ENCODE results near the gene ARHGAP22.
A peak's percentile ranks its signal among the peaks of the same experiment; 100 is the strongest.

Gene ARHGAP22

DNA sequence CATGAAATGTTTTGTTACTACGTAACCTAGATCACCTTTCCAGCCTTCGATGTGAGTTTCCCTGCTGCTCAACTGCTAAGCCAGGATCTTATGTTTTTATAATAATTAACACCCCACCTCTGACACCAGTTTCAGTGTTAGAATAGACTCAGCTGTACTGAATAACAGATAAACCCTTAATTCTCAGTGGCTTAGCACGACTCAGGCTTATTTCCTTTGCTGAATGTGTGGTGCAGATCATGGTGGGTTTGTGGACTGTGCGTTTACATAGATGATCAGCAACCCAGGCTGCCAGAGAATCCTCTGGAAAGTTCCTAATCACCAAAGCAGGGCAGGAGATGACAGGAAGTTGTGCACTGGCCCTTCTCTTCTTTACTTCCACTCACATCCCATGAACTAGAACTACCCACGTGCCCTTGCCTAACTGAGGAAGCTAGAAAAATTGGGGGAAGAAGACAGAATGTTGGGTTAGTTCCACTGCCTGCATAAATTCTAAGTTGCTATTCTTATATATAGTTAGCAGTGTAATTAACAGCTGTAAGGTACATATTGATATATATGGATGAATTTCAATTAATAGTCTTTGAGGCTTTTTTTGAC lies 186.6 kb downstream of the ARHGAP22 start:
- DNase-seq (ENCODE audit: low read depth) = no peak

DNA sequence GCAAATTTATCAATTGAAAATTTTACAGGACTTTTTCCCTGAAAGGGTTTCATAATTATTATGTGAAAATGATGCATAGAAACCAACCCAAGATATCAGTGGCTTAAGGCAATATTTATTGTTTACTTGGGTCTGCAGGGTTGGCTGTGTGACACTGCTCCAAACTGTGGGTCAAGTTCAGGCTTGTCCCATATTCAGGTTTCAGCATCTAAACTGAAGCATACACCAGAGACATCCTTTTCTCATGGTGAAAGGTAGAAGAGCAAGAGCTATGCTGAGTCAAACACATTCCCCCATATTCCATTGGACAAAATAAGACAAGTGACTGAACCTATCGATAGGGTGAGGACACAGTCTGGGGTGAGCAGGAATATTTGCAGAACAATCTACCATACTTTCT lies 187.5 kb downstream of the ARHGAP22 start:
- DNase-seq (ENCODE audit: low read depth) = no peak

DNA sequence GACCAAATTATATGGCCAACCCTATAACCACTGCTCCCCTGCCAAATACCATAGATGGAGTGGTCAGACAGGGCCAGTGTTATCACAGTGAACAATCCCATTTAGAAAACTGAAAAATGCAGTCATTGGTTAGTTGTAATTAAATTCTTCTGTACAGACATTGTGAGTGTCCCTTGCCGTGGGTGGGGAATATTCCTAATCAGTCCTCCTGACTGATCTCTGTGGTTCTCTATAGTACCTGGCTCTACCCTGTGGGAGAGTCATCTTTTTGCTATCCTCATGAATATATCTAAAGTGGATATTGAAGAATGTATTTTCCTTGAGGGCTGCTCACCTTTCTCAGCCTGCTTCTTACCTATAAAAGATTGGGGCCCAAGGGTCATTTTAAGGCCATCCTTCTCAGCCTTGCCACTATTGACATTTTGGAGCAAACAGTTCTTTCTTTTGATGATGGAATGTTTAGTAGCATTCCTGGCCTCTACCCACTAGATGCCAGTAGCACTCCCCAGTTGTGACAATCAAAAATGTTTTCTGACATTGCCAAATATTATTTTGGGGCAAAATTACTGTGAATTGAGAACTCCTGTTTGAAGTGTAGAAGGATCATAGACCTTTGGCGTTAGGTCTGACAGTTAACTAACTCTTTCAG lies 188.2 kb downstream of the ARHGAP22 start:
- no peak for DNase-seq (ENCODE audit: low read depth)

GRCh38 chr10:48414778-48415177 lies 190.1 kb downstream of the ARHGAP22 start:
- DNase-seq (ENCODE audit: low read depth) = no peak

GRCh38 chr10:48414160-48414559 lies 190.7 kb downstream of the ARHGAP22 start:
- no peak for DNase-seq (ENCODE audit: low read depth)

DNA sequence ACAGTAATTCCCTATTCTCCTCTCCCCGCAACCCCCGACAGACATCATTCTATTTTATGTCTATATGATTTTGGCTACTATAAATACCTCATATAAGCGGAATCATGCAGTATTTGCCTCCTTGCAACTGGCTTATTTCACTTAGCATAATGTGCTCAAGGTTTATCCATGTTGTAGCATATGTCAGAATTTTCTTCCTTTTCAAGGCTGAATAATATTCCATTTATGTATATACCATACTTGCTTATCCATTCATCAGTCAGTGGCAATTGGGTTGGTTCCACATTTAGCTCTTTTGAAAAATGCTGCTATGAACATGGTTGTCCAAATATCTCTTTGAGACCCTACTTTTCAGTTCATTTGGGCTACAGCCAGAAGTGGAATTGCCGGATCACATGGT lies 191.9 kb downstream of the ARHGAP22 start:
- DNase-seq (ENCODE audit: low read depth) = no peak

DNA sequence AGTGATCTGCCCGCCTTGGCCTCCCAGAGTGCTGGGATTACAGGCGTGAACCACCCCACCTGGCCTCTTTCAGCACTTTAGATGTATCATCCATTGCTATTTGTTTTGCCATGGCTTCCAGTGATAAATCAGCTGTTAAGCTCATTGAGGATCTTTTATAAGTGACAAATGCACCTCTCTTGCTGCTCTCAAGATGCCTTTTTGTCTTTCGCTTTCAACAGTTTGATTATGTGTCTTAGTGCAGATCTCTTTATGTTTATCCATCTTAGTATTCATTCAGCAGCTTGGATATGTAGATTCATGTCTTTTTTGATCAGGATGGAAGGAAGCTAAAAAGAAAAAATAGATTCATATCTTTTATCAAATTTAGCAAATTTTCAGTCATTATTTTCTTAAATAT lies 192.8 kb downstream of the ARHGAP22 start:
- DNase-seq (ENCODE audit: low read depth) = no peak

- DNase-seq (ENCODE audit: low read depth) = no peak
Observed at GRCh38 chr10:48411510-48411909, 193.4 kb downstream of the ARHGAP22 start.

DNA sequence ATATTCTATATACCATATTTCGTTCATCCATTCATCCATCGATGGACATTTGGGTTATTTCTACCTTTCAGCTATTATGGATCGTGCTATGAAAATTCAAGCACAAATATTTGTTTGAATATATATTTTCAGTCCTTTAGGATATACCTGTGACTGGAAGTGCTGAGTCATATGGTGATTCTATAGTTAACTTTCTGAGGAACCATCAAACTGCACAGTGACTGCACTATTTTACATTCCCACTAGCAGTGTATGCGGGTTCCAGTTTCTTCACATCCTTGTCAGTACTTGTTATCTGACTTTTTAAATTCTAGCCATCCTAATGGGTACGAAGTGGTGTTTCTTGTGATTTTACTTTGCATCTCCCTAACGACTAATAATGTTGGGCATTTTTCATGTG lies 194.4 kb downstream of the ARHGAP22 start:
- DNase-seq (ENCODE audit: low read depth) = no peak

- no peak for DNase-seq (ENCODE audit: low read depth)
Observed at GRCh38 chr10:48406658-48407057, 198.2 kb downstream of the ARHGAP22 start.

DNA sequence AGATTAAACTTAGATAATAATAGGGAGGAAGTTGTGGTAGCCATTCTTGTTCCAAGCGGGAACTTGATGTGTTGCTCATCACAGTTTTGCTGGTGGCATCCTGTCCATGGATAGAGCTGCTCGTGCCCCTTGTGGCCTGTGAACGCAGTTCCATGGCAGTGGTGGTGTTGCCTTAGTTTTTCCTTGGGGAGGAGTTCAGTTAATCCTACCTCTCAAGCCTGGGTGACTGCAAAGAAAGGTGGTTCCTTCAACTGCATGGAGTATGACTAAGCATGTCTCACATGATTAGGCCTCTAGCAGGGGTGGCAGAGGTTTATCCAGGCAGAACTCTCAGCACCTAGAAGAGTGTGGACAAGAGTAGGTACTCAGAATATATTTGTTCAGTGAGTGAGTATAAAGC lies 198.7 kb downstream of the ARHGAP22 start:
- DNase-seq (ENCODE audit: low read depth) = no peak

- no peak for DNase-seq (ENCODE audit: low read depth)
Observed at GRCh38 chr10:48404646-48405045, 200.2 kb downstream of the ARHGAP22 start.

DNA sequence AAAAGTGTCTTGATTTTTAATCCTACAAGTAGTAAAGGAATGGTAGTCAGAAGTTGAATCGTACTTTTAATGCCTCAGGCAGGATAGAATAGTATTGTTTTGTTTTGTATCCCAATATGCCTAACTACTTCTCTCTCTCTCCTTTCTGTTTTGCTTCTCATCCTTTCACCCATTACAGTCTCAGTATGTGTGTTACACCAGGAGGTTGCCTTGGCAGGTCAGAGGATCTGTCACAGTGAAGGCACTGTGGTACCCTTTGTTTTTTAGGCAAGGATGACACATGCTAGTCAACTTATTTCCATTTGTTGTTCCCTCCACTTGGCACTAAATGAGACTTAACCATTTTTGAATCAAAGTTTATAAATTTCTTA lies 204.0 kb downstream of the ARHGAP22 start:
- DNase-seq (ENCODE audit: low read depth) = no peak

GRCh38 chr10:48400129-48400849 lies 204.6 kb downstream of the ARHGAP22 start:
- peak; percentile 39 for DNase-seq (ENCODE audit: low read depth)

DNA sequence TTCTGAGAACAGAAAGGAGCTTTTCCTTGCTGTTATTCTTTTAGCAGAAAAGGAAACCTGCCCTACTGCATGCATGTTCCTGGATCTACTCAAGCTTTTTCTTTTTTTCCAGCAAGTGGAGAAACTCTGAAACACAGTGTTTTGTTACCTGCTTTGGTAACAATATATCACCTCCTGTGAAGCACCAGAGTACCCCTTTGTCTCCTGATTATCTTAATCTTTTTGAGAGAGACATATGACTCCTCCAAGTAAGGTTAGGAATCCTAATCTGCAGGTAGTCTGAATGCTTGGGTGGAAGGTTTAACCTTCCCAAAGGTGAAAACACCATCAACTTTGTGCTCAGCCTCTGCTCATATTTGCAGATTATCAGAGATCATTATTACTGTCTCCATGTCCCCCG lies 205.3 kb downstream of the ARHGAP22 start:
- DNase-seq (ENCODE audit: low read depth) = no peak

GRCh38 chr10:48399056-48399541 lies 205.8 kb downstream of the ARHGAP22 start:
- no peak for DNase-seq (ENCODE audit: low read depth)

DNA sequence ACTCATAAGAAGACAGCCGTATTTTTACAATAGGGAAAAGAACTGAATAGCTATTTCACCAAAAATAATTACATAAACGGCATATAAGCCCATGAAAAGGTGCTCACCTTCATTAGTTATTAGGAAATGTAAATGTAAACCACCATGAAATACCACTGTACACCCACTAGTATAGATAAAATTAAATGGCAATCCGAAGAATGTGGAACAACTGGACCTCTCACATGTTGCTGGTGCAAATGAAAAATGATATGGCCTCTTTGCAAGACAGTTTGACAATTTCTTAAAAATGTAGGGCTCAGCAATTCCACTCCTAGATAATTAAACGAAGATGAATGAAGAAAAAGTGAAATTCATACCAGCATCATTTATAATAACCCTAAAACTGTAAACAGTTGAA lies 206.6 kb downstream of the ARHGAP22 start:
- no peak for DNase-seq (ENCODE audit: low read depth)

Measured in GM04504 (cell line).